ENCODE data around the gene EIF3A.
"Not testable (repeated sequence)": the region's sequence is repeated elsewhere in the genome, so short reads cannot be mapped to it uniquely, and the experiment has no call there.

Gene EIF3A

DNA sequence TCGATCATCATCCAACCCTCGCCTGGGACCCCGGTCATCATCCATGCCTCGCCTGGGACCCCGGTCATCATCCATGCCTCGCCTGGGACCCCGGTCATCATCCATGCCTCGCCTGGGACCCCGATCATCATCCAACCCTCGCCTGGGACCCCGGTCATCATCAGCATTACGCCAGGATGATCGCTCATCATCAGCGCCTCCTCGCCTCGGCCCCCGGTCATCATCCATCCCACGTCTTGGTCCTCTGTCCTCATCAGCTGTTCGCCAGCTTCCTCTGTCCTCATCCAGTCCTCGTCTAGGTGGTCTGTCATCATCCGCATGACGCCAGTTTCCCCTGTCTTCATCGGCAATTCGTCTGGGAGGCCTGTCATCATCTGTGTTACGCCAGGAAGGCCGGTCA lies 38.4 kb downstream of the EIF3A start:
- DNase-seq (ENCODE audit: low read depth): no peak

DNA sequence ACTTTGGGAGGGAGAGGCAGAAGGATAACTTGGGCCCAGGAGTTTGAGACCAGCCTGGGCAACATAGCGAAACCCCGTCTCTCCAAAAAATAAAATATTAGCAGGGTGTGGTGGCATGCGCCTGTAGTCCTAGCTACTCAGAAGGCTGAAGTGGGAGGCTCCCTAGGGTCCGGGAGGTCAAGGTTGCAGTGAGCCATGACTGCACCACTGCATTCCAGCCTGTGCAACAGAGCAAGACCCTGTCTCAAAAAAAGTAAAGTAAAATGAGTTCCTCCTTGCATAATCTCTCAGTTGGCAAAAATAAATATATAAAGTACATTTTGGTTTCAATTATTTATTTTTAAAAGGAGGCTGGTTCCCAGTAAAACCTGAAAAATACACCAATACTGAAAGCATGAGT lies 39.3 kb downstream of the EIF3A start:
- no peak for DNase-seq (ENCODE audit: low read depth)

DNA sequence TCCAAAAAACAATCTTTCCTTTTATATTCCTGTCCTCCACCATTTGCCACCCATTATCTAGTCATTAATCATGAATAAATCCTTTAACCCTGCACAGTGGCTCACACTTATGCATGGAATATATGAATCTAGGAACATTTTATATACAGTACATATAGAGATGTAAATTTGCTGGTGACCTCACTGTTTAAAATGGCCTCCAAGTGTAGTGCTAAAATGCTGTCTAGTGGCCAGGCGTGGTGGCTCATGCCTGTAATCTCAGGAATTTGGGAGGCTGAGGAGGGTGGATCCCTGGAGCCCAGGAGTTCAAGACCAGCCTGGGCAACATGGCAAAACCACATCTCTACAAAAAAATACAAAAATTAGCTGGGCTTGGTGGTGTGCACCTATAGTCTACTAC lies 41.5 kb downstream of the EIF3A start:
- DNase-seq (ENCODE audit: low read depth): no peak

DNA sequence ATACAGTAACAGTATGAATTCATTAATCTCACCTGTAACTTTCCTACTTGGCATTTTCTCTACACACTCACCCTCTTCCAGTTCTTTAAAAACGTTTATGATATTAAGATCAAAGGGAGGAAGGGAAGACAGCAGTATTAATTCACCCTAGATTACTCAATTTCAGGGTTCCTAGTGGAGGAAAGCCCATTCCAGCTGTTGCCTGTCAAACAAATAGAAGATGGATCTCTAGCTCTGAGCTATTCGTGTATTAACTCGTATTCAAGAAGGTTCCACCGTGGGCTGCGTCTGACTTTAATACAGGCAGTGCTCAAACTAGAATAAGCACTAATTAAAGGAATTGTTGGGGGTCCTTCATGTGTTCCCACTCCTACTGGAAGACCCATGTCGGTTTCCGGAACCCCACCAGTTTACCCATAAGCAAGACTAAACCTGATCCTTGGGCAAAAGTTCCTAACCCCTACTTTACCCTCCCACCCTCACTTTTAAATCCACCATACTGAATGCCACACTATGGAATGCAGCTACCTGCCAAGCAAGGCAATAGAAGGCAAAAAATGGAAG lies 49.0 kb downstream of the EIF3A start:
- DNase-seq (ENCODE audit: low read depth): no peak

DNA sequence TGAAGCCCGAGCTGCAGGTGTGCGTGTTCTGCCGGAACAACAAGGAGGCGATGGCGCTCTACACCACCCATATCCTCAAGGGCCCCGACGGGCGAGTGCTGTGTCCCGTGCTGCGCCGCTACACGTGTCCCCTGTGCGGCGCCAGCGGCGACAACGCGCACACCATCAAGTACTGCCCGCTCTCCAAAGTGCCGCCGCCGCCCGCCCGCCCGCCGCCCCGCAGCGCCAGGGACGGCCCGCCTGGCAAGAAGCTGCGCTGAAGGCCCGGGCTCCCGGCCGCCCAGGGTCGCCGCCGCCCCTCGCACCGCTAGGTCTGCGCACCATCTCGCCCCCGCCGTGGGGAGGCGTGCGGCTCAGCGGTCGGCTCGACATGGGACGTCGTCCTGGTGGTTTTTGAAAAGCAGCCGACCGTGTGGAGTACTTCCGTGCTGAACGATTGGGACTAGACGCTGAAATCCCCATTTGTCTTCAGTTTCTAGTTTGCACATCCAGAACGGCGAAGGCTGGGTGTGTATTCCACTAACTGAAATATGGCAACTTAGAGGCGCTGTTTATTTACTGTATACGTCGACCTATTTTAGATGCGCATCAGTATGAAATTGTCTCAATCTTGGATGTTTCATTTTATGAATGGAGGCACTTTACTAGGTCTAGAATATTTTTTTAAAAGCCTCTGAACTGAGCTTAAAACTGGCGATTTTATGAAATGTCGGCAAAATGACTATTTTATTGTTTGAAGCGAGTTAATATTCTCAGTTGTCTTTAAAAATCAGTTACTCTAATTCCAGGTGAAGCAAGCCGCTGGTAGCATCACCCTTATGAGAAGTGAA lies 50.0 kb downstream of the EIF3A start:
- DNase-seq (ENCODE audit: low read depth): no peak

DNA sequence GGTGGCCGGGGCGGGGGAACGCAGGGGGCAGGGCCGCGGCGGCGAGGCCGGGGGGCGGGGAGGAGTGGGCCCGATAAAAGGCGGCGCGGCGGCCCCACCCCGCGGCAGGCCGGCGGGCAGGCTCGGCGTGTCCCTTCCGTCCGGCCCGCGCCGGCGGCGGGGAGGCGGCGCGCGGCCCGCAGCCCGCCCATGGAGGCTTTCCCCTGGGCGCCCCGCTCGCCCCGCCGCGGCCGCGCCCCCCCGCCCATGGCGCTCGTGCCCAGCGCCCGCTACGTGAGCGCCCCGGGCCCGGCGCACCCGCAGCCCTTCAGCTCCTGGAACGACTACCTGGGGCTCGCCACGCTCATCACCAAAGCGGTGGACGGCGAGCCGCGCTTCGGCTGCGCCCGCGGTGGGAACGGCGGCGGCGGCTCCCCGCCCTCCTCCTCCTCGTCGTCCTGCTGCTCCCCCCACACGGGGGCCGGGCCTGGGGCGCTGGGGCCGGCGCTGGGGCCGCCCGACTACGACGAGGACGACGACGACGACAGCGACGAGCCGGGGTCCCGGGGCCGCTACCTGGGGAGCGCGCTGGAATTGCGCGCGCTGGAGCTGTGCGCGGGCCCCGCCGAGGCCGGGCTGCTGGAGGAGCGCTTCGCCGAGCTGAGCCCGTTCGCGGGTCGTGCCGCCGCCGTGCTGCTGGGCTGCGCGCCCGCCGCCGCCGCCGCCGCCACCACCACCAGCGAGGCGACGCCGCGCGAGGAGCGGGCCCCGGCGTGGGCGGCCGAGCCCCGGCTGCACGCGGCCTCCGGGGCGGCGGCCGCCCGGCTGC lies 50.8 kb downstream of the EIF3A start, which contains the start of gene NANOS1:
TSS of gene NANOS1 (plus strand) at position 102 of the 808 bp plus-strand sequence. CDS start at position 190, 88 bp downstream.
- DNase-seq (ENCODE audit: low read depth): no peak

DNA sequence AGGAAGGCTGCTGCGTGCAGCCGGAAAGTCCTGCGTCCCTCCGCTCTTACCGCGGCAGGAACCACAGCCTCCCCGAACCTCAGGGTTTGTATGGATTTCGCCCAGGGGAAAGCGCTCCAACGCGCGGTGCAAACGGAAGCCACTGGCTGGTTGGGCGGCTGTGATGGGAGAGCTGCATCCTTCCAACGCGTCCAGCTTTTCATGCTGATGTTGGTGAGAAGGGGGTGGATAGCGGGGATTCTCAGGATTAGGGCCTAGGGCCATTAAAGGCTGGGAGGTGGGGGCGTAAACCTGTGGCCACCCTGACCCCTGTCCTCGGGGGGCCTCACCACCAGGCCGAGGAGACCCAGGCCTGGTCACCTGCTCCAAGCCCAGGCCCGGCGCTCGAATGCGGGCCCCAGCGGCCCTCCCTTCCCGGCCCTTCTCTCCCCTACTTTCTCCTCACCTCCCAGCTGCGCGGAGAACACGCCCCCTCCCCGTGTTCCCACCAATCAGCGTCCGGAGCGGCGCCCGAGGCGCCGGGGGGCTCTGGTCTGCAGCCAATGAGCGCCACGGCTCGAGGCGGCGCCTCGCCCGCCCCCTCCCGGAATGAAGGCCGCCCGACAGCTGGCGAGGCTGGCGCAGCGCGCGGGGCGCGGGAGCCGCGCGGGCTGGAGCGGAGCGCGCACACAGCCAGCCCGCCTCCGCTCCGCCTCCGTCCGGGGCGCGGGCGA lies 51.6 kb downstream of the EIF3A start:
- DNase-seq (ENCODE audit: low read depth): peak; percentile 40

DNA sequence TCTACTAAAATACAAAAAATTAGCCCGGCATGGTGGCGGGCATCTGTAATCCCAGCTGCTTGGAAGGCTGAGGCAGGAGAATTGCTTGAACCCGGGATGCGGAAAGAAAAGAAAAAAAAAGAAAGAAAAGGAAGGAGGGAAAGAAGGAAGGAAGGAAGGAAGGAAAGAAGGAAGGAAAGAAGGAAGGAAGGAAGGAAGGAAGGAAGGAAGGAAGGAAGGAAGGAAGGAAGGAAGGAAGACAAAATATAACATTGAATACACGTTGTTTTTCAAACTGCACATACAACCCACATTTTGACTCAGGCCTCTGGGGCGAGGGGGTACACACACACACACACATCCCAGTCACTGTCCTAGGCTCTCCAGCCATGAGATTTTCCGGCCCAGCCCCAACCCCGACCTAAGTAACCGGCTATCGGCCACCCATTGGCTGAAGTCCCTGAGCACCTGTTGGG lies 52.1 kb downstream of the EIF3A start:
- DNase-seq (ENCODE audit: low read depth): not testable (repeated sequence)

DNA sequence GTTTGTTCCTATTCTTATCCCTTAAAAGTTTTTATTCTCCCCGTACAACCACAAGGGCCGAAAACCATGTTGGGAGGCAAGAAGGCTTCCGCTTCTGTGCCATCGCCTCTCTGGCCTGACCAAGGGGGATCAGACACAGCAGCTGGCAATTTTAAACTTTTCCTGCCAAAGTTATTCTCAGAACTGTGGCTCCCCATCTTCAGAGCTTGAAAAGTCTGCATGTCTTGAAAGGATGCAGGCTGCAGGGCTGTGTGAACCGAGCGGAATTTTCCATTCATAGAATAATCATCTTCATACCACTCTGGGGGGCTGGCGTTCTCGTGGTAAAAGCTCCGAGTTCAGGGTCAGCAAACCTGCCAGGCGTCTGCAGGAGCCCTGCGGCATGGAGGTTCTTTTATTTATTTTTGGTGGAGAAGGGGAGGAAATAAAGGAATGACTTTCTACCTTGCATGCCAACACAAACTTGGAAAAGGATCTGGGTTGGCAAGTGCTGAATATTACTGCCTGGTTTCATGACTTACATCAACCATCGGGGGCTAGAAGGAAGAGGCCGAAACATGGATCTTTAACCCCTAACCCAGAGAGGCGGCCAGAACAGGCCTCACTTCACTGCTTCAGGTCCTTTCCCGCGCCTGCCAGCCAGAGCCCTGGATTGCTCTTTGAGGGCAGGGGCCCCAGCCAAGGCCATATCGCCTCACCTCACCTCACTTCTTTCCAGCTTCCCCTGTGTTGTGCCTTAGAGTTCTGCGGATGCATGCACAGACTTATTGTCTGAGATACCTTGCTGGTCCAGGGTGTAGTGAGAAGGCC lies 54.1 kb downstream of the EIF3A start:
- DNase-seq (ENCODE audit: low read depth): no peak

DNA sequence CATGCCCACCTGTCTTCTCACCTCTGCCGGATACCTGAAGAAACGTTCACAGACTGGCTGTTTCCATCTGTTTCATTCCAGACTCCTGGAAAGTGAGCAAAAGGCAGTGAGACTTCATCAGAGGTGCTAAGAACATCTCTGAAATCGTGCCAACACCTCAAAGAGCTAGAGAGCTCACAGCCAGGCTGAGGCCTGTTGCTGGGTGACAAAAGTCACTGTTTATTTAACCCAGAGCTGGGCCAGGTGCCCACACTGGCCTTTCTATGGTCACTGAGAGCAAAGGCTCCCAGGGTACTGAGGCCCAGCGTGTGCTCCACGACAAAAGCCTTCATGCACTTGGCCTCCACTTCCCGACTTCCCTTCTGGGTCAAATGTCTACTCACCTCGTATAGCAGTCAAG lies 54.8 kb downstream of the EIF3A start:
- DNase-seq (ENCODE audit: low read depth): no peak

DNA sequence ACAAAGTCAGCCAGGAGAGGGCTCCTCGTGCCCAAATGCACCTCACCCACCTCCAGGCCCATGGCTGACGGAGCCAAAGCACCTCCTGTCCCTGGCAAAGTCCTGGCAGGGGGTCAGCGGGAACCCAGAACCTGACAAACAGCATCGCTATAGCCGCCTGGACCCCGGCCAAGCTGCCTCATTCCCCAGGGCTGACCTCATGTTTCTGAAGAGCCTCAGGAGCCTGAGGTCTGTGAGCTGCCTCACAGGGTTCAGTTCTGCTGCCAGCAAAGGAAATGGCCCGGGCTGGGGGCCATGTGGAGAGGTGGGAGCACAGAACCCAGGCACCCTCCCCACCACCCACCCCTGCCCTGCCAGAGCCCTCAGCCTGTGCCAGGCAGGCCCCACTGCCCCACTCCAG lies 55.3 kb downstream of the EIF3A start:
- no peak for DNase-seq (ENCODE audit: low read depth)

DNA sequence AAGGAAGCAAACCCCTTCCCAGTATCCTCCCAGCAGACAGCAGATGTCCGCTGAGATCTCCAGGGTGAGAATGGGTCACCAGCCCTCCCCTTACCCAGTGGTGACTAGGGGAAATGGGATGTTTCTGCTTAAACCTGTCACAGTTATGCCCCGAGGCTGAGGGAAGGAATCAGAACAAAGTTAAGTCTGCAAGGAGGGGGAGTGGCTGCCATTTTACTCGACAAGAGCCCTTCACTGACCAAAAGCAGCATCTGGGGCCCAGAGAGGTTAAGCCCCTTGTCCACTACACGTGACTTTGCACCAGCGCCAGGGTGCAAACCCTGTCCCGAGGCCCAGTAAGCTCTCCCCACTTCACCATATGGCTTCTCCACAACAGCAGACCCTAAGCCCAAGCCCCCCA lies 55.7 kb downstream of the EIF3A start:
- DNase-seq (ENCODE audit: low read depth): no peak

DNA sequence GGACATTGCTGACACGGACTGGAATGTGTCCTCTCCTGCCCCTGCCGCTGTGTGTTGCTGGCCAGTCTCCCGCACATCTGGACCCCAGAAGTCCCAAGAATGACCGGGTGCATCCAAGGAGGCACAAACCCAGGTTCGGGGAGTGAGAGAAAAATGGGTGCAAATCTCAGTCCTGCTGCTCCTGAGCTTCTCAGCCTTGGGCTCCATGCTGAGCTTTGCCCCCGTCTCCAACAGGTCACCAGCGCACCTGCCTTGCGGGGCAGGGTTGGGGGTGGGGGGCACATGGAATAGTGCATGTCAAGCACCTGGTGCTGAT lies 57.1 kb downstream of the EIF3A start:
- DNase-seq (ENCODE audit: low read depth): no peak

DNA sequence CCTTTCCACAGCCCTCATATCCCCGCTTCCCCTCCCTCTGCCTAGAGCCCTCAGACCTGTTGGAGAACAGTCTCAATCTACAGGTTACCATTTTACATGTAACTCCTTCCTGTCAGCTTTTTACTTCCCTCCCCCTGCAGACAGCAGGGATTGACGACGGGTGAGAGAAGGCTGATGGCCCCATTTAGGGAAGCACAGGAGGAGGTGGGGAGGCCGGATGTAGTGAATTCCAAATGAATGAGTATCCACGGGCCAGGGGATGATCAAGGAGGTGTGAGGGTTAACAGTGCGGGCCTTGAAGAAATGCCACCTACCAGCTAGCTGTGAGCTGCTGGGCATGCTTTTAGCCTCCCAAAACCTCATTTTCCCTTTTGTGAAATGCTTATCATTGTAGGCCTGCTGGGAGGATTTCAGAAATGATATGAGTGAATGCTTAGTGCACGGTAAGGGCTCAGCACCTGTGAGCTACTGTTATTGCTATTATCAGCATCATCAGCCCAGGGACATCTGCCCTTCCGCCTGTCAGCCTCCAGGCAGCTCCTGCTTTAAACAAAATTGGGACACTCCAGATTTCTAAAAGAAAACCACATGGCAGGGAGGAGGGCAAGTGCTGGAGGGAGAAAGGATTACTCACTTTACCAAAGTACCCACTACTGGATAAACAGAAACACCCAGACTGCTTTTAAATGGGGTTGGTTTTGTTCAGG lies 57.6 kb downstream of the EIF3A start:
- DNase-seq (ENCODE audit: low read depth): peak; percentile 61

DNA sequence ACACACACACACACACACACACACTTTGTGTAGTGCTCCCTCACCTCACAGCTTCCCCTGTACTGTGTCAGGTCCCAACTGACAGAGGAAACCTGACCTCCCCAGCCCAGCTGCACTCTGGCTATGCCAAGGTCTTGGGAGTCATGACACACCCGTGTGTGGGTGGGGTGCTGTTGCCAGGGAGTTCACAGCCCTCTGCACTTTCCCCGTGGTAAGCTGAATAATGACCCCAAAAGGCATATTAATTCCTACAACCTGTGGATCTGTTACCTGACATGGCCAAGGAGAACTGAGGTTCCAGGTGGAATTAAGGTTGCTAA lies 60.0 kb downstream of the EIF3A start:
- no peak for DNase-seq (ENCODE audit: low read depth)

DNA sequence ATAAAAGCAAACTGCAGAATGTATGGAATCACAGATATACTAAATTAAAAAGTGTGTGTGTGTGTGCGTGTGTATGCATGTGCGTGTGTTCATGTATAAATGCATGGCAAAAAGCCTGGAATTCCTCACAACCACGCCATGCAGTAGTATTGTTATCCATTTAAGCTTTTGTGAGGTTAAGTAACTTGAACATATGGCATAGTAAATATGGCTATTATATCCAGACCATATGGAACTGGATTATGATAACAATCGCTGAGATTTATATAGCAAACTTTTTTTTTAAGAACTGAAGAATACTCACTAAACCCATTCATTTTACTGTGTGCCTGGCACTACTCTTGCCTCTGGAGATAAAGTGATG lies 73.4 kb downstream of the EIF3A start:
- DNase-seq (ENCODE audit: low read depth): no peak

DNA sequence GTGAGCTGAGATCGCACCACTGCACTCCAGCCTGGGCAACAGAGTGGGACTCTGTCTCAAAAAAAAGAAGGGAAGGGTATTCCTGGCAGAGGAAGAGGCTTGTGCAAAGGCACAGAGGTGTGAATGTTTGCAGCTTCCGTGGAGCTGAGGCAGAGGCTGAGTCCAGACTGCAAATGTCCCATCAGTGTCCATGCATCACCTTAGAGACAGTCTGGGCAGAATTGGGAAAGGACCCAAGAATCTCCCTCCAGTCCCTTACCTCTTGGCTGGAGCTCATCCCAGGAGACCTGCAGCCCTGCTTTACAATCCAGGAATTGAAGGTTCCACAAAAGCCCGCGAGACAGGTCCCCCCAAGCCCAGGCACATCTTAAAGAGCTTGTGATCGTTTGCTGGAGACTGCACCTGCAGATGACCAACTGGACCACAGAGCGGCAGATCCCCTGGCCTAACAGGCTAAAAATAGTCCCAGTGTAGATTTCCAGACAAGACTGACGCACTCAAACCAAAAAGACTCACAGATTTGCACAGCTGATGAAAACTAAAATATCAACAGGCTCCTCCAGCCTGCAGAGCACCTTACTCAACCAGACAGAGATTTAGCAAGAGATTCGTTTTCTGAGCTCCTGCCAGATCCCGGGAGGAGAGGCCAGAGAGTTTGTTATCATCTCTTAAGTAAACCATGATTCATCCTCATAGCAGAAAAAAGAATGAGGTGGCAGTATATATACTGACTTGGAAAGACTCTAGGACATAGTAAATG lies 74.0 kb downstream of the EIF3A start:
- DNase-seq (ENCODE audit: low read depth): peak; percentile 94

DNA sequence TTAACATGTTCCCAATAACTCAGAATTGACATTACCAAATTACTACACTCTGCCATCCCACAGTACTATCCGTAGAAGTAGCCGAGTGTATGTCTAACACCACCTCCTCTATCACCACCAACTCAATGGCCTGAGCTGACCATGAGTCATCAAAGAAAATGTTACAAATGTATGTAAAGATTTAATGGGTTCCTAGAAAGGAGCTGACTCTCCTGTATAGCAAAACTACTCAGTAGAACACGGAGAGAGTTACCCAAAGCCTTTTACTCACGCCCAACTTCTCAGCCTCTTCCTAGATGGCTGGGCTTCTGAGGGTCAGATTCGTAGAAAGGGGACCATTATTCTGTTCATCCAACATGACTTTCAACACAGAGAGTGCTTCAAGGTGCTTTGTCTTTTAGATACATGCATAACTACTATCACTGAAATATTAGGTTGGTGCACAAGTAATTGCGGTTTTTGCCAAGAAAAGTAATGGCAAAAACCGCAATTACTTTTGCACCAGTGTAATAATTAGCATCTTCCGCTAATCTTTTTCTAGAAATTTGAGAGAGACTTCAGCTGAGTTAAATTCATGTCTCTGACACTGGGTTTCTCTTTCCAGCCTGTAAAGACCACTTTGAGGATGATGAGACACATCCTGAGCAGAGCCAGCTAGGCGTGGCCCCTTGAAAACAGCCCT lies 75.1 kb downstream of the EIF3A start:
- no peak for DNase-seq (ENCODE audit: low read depth)

DNA sequence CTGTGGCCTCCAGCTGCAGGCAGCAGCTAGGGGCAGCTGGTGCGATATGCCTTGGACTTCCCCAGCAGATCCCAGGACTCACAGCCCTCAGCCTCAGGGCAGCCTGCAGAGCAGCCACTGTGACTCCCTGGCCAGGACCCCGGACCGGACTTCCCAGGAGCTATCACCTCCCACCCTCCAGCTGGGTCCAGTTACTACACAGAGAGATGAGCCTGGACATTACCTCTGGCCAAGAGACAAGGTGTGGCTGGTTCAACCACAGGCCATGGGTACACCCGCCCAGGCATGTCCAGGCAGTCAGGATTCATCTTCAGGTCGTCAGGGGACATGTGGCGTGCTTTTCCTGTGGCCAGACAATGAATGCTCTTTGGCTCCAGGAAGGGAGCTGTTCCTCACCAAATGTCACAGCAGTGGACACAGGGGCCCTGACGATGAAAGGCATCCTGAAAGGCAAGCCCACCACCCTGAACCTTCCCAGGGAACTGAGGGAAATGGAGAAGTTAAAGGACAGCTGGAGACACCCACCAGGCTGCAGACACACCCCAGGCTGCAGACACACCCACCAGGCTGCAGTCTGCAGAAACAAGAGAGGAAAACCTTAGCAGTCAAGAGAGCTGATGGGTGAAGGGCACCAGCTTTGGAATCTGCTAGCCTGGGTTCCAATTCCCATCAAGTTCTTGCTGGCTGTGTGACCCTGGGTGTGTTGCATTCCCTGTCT lies 76.9 kb downstream of the EIF3A start:
- DNase-seq (ENCODE audit: low read depth): no peak
